Lung microvascular endothelial cell (primary cell): Measurements from ENCODE around the gene C1QTNF1. TPM values are rescaled to one million over a fixed set of nuclear protein-coding genes. Genes with fewer than 3 reads are reported as not detected.

Source experiments
- DNase-seq, 2 donors: peaks; one replicate each; pipeline versions ENCODE4 v3.0.0 to v3.0.0-alpha.2; 2010; ENCODE audit warnings: low read depth in 2 of 2
- total RNA-seq: library from RNA; depleted of rRNA; stranded (reverse); fragments of >200 nt; gene quantifications from 2 replicates; pipeline ENCODE4 v1.2.1, GENCODE V29; 2014

C1QTNF1 gene
- total RNA-seq, 1 donor from 2014 or later, result 11.9 TPM

- DNase-seq, result peak in 1 of 2 donors; percentile 15
Measured at GRCh38 chr17:79090443-79091225, 66.7 kb downstream of the C1QTNF1 start.

GRCh38 chr17:79091226-79091670, 67.3 kb downstream of the C1QTNF1 start:
- DNase-seq, result no peak

GRCh38 chr17:79092567-79092966, 68.6 kb downstream of the C1QTNF1 start:
- DNase-seq, result no peak

GRCh38 chr17:79093270-79093669, 69.3 kb downstream of the C1QTNF1 start:
- no peak for DNase-seq

- DNase-seq, result no peak
Measured at GRCh38 chr17:79094261-79094660, 70.3 kb downstream of the C1QTNF1 start.

GRCh38 chr17:79095345-79096055, 71.5 kb downstream of the C1QTNF1 start:
- DNase-seq, result no peak

GRCh38 chr17:79096477-79096876, 72.5 kb downstream of the C1QTNF1 start:
- no peak for DNase-seq

- no peak for DNase-seq
Measured at GRCh38 chr17:79097226-79098055, 73.5 kb downstream of the C1QTNF1 start.

- no peak for DNase-seq
Measured at GRCh38 chr17:79098282-79098867, 74.4 kb downstream of the C1QTNF1 start.

Other genes starting within 250 kb of the C1QTNF1 start
- 16.3 and 20.8 TPM in 2 replicates for gene CYTH1, start 241.9 kb upstream of the C1QTNF1 start, total RNA-seq
- gene USP36, start 183.4 kb upstream of the C1QTNF1 start, total RNA-seq, result 6.3 and 9.9 TPM in 2 replicates
- gene CEP295NL, start 121.0 kb upstream of the C1QTNF1 start, total RNA-seq, result 0.65 and 4.4 TPM in 2 replicates
- gene TIMP2, start 98.8 kb upstream of the C1QTNF1 start, total RNA-seq, result 35.1 and 69.2 TPM in 2 replicates
- 2.4 TPM in 2 replicates for gene LGALS3BP, start 44.2 kb upstream of the C1QTNF1 start, total RNA-seq
- 32.7 and 39.7 TPM in 2 replicates for gene CANT1, start 14.4 kb upstream of the C1QTNF1 start, total RNA-seq
- gene ENGASE, start 50.7 kb downstream of the C1QTNF1 start, total RNA-seq, result 7.0 and 9.1 TPM in 2 replicates